HG02870 (cell line): Measurements from ENCODE around the gene REV3L.
A peak's percentile ranks its signal among the peaks of the same experiment; 100 is the strongest.
"Not testable (repeated sequence)": the region's sequence is repeated elsewhere in the genome, so short reads cannot be mapped to it uniquely, and the experiment has no call there.

ENCODE experiments used
- ATAC-seq: cut with Tn5 transposase; IDR thresholded peaks from one replicate; pipeline ENCODE4 v1.9.1; 2021; ENCODE audit warnings: mild to moderate bottlenecking, moderate library complexity; ENCODE audit not compliant: unreplicated experiment

Gene REV3L

GRCh38 chr6:111267764-111268333 is 215.2 kb downstream of the REV3L start:
- ATAC-seq, result no peak

GRCh38 chr6:111266276-111266675 is 216.7 kb downstream of the REV3L start:
- no peak for ATAC-seq

GRCh38 chr6:111265842-111266241 is 217.2 kb downstream of the REV3L start:
- ATAC-seq, result no peak

- no peak for ATAC-seq
Observed at GRCh38 chr6:111263837-111264236, 219.2 kb downstream of the REV3L start.

- ATAC-seq, result no peak
Observed at GRCh38 chr6:111260570-111261298, 222.3 kb downstream of the REV3L start.

GRCh38 chr6:111259089-111259831 is 223.8 kb downstream of the REV3L start:
- peak; percentile 99 for ATAC-seq

- ATAC-seq, result no peak
Observed at GRCh38 chr6:111258615-111259088, 224.4 kb downstream of the REV3L start.

GRCh38 chr6:111258010-111258409 is 225.0 kb downstream of the REV3L start:
- ATAC-seq, result no peak

GRCh38 chr6:111256646-111257045 is 226.4 kb downstream of the REV3L start:
- no peak for ATAC-seq

- not testable (repeated sequence) for ATAC-seq
Observed at GRCh38 chr6:111255838-111256237, 227.2 kb downstream of the REV3L start.

- no peak for ATAC-seq
Observed at GRCh38 chr6:111254779-111255166, 228.2 kb downstream of the REV3L start.

- ATAC-seq, result no peak
Observed at GRCh38 chr6:111254004-111254778, 228.8 kb downstream of the REV3L start.

- no peak for ATAC-seq
Observed at GRCh38 chr6:111252726-111253125, 230.3 kb downstream of the REV3L start.

GRCh38 chr6:111250791-111251354 is 232.1 kb downstream of the REV3L start:
- peak; percentile 53 for ATAC-seq
